Esophagus muscularis mucosa (tissue), 4 donors: ENCODE measurements around the gene KCNK4.
"Not testable (repeated sequence)": the region's sequence is repeated elsewhere in the genome, so short reads cannot be mapped to it uniquely, and the experiment has no call there.

ENCODE experiments used
- EP300 ChIP-seq: sonication (generic); formaldehyde crosslinking; IDR thresholded peaks from one replicate; pipeline ENCODE4 v1.6.1; 2017; ENCODE audit warnings: antibody characterized with exemption
- POLR2A ChIP-seq: fragments of 450-650 bp; IDR thresholded peaks from one replicate; pipeline ENCODE4 v1.6.1; 2017; ENCODE audit warnings: antibody characterized with exemption, moderate library complexity, mild to moderate bottlenecking, low read depth
- POLR2AphosphoS5 ChIP-seq, 2 donors: sonication (generic); formaldehyde crosslinking; IDR thresholded peaks; one replicate each; pipeline ENCODE4 v1.6.1; 2017; ENCODE audit warnings: antibody characterized with exemption in 2 of 2
- TF ChIP-seq, protein P1 (sequence below), 3 experiments: fragments of 200-600 bp in 2 of 3; fragments of 450-650 bp in 1 of 3; sonication (generic) in 2 of 3; IDR thresholded peaks; one replicate each; pipeline ENCODE4 v1.5.1; 2017 to 2019; ENCODE audit warnings: antibody characterized with exemption in 3 of 3, mild to moderate bottlenecking in 2 of 3, moderate library complexity in 1 of 3

GRCh38 chr11:64323984-64324383, 32.9 kb downstream of the KCNK4 start:
- TF ChIP-seq, protein P1, sequence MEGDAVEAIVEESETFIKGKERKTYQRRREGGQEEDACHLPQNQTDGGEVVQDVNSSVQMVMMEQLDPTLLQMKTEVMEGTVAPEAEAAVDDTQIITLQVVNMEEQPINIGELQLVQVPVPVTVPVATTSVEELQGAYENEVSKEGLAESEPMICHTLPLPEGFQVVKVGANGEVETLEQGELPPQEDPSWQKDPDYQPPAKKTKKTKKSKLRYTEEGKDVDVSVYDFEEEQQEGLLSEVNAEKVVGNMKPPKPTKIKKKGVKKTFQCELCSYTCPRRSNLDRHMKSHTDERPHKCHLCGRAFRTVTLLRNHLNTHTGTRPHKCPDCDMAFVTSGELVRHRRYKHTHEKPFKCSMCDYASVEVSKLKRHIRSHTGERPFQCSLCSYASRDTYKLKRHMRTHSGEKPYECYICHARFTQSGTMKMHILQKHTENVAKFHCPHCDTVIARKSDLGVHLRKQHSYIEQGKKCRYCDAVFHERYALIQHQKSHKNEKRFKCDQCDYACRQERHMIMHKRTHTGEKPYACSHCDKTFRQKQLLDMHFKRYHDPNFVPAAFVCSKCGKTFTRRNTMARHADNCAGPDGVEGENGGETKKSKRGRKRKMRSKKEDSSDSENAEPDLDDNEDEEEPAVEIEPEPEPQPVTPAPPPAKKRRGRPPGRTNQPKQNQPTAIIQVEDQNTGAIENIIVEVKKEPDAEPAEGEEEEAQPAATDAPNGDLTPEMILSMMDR (IDR thresholded peaks at IDR 0.05), result not testable (repeated sequence)
- TF ChIP-seq POLR2AphosphoS5 (IDR thresholded peaks at IDR 0.05); POLR2A; EP300: not testable (repeated sequence)
